ENCODE measurements around the gene NSMF.
A peak's percentile ranks its signal among the peaks of the same experiment; 100 is the strongest.

The NSMF gene

GRCh38 chr9:137454597-137455358, 4.4 kb downstream of the NSMF start:
- peak overlapping the region; percentile 63; the same call in 1 of the 2 replicates for H3K9ac ChIP-seq (ENCODE audit: low read length)
- no peak overlapping the region for H2AFZ ChIP-seq (ENCODE audit: low read length)
- H3K4me2 ChIP-seq (ENCODE audit: low read length): peak overlapping the region; percentile 86

GRCh38 chr9:137454145-137454596, 5.0 kb downstream of the NSMF start:
- Histone ChIP-seq H3K36me3 (ENCODE audit: insufficient read depth, low read length) (peaks cover 31% of the 10 kb centered on the region), H3K4me1 (ENCODE audit: insufficient read depth, low read length, severe bottlenecking) (peaks cover 29% of the 10 kb centered on the region), H3K9me2 (ENCODE audit: low read depth, low read length) (no peaks in the 10 kb centered on the region), H3K4me3 (ENCODE audit: low read depth, low read length, poor library complexity, severe bottlenecking) (peak overlapping the region; percentile 58), H3K27ac (ENCODE audit: low read depth, low read length, poor library complexity, severe bottlenecking) (peak overlapping the region; percentile 33), H3K4me2 (ENCODE audit: low read length) (peak overlapping the region; percentile 86), H3K9me3 (ENCODE audit: low read length) (no peaks in the 10 kb centered on the region), H3K79me2 (ENCODE audit: insufficient read depth, low read length) (no peaks in the 10 kb centered on the region), H2AFZ (ENCODE audit: low read length) (no peak overlapping the region), H4K20me1 (ENCODE audit: insufficient read depth, low read length) (no peaks in the 10 kb centered on the region), H3K27me3 (ENCODE audit: insufficient read depth, low read length) (no peaks in the 10 kb centered on the region), H3K9ac (ENCODE audit: low read length) (peak overlapping the region; percentile 63; the same call in 1 of the 2 replicates), H3F3A (ENCODE audit: insufficient read depth, low read length) (no peaks in the 10 kb centered on the region)
- TF ChIP-seq EZH2 (IDR thresholded peaks at IDR 0.05; ENCODE audit: borderline replicate concordance, low read length): no peak
- no peak for TF ChIP-seq CTCF (IDR thresholded peaks at IDR 0.05; ENCODE audit: low read length)

More at GRCh38 chr9:137454597-137455358, 4.4 kb downstream of the NSMF start:
- H3K27ac ChIP-seq (ENCODE audit: low read depth, low read length, poor library complexity, severe bottlenecking): peak overlapping the region; percentile 33
- H3K79me2 ChIP-seq (ENCODE audit: insufficient read depth, low read length): no peaks in the 10 kb centered on the region
- no peaks in the 10 kb centered on the region for H4K20me1 ChIP-seq (ENCODE audit: insufficient read depth, low read length)
- H3K9me2 ChIP-seq (ENCODE audit: low read depth, low read length): no peaks in the 10 kb centered on the region
- no peaks in the 10 kb centered on the region for H3K27me3 ChIP-seq (ENCODE audit: insufficient read depth, low read length)
- no peak for TF ChIP-seq EZH2 (IDR thresholded peaks at IDR 0.05; ENCODE audit: borderline replicate concordance, low read length)
- no peak for TF ChIP-seq CTCF (IDR thresholded peaks at IDR 0.05; ENCODE audit: low read length)
- H3K9me3 ChIP-seq (ENCODE audit: low read length): no peaks in the 10 kb centered on the region
- peaks cover 31% of the 10 kb centered on the region for H3K36me3 ChIP-seq (ENCODE audit: insufficient read depth, low read length)
- H3K4me1 ChIP-seq (ENCODE audit: insufficient read depth, low read length, severe bottlenecking): peaks cover 35% of the 10 kb centered on the region
- H3F3A ChIP-seq (ENCODE audit: insufficient read depth, low read length): no peaks in the 10 kb centered on the region
- peak overlapping the region; percentile 58 for H3K4me3 ChIP-seq (ENCODE audit: low read depth, low read length, poor library complexity, severe bottlenecking)

GRCh38 chr9:137453643-137454081, 5.5 kb downstream of the NSMF start:
- H3F3A ChIP-seq (ENCODE audit: insufficient read depth, low read length): no peaks in the 10 kb centered on the region
- TF ChIP-seq EZH2 (IDR thresholded peaks at IDR 0.05; ENCODE audit: borderline replicate concordance, low read length): no peak
- no peak for TF ChIP-seq CTCF (IDR thresholded peaks at IDR 0.05; ENCODE audit: low read length)
- no peaks in the 10 kb centered on the region for H3K9me3 ChIP-seq (ENCODE audit: low read length)
- peaks cover 29% of the 10 kb centered on the region for H3K4me1 ChIP-seq (ENCODE audit: insufficient read depth, low read length, severe bottlenecking)
- H2AFZ ChIP-seq (ENCODE audit: low read length): no peak overlapping the region
- H3K27me3 ChIP-seq (ENCODE audit: insufficient read depth, low read length): no peaks in the 10 kb centered on the region
- no peaks in the 10 kb centered on the region for H4K20me1 ChIP-seq (ENCODE audit: insufficient read depth, low read length)
- peaks cover 31% of the 10 kb centered on the region for H3K36me3 ChIP-seq (ENCODE audit: insufficient read depth, low read length)
- H3K9me2 ChIP-seq (ENCODE audit: low read depth, low read length): no peaks in the 10 kb centered on the region
- no peaks in the 10 kb centered on the region for H3K79me2 ChIP-seq (ENCODE audit: insufficient read depth, low read length)
- no peak overlapping the region for H3K27ac ChIP-seq (ENCODE audit: low read depth, low read length, poor library complexity, severe bottlenecking)
- H3K9ac ChIP-seq (ENCODE audit: low read length): no peak overlapping the region
- H3K4me2 ChIP-seq (ENCODE audit: low read length): no peak overlapping the region
- peak overlapping the region; percentile 21 for H3K4me3 ChIP-seq (ENCODE audit: low read depth, low read length, poor library complexity, severe bottlenecking)
